Measurements from ENCODE around the gene NDNF. TPM values are rescaled to one million over a fixed set of nuclear protein-coding genes. Genes with fewer than 3 reads are reported as not detected.

NDNF gene
- total and polyA plus RNA-seq, 2 donors (not counting 1 experiment from before 2014, with no cell fraction given) = not detected

DNA sequence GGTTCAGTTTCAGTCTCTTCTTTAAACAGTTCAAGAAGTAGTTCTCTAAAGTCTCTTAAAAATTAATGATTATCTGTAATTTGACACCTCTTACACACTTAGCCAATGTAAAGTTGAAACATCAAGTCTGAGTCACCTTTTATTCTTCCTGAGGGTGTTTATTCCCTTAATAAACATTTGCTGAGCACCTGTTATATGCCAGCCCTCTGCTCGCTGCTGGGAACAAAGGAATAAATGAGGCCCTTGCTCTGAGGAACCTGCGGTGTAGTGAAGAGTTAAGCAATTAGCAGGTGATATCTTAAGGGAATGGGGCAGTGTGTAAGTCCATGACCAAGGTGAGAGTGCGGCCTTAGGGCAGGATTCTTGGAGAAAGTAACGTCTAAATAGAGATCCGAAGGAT lies 5.2 kb upstream of the NDNF start:
- H3K36me3 ChIP-seq (replicated peaks in 1 of 2; ENCODE audit: control extremely low read depth in 1 of 2, control insufficient read depth in 1 of 2, extremely low read depth in 1 of 2, insufficient read depth in 2 of 2, low read length in 1 of 2) = no peaks in the 10 kb centered on the region
- POLR2A ChIA-PET = no interaction called here
- no peak overlapping the region for H3K27ac ChIP-seq (ENCODE audit: low read length in 2 of 2)
- DNase-seq (no peak), ATAC-seq (ENCODE audit: low read depth) (no peak)
- H3K9ac ChIP-seq (ENCODE audit: low read length) = no peak overlapping the region
- H3K27me3 Mint-ChIP-seq = peaks cover 46% of the 10 kb centered on the region
- no peak overlapping the region for H3K27ac Mint-ChIP-seq
- peaks cover 2% of the 10 kb centered on the region for H3K9me3 Mint-ChIP-seq (ENCODE audit: insufficient read depth)
- H3K4me3 ChIP-seq (ENCODE audit: control extremely low read depth in 1 of 5, extremely low read depth in 1 of 5, insufficient read depth in 1 of 5, low read depth in 2 of 5, low read length in 4 of 5) = no peak overlapping the region
- no peak overlapping the region for H2AFZ ChIP-seq (ENCODE audit: insufficient read depth, low read depth, low read length, poor library complexity, severe bottlenecking)
- no peaks in the 10 kb centered on the region for H3K9me3 ChIP-seq (ENCODE audit: control extremely low read depth in 1 of 3, control insufficient read depth in 2 of 3, insufficient read depth in 1 of 3, low read length in 2 of 3)
- no peaks in the 10 kb centered on the region for H3K79me2 ChIP-seq (ENCODE audit: control insufficient read depth, insufficient read depth, low read length)
- CTCF ChIA-PET = no interaction called here
- no peak overlapping the region for H3K4me2 ChIP-seq (replicated peaks; ENCODE audit: low read depth, low read length, poor library complexity, severe bottlenecking)
- H3K4me1 Mint-ChIP-seq = peaks cover 5% of the 10 kb centered on the region
- 93% methylated on average over 4 of the region's 5 CpGs for WGBS (ENCODE audit: insufficient coverage)
- peaks cover 0 to 24% (median 21%) of the 10 kb centered on the region in 4 experiments for H3K27me3 ChIP-seq (replicated peaks in 1 of 4; ENCODE audit: control extremely low read depth in 1 of 4, control insufficient read depth in 3 of 4, insufficient read depth in 4 of 4, low read length in 3 of 4)
- H3K4me1 ChIP-seq (ENCODE audit: control insufficient read depth in 2 of 2, insufficient read depth in 2 of 2, low read length in 2 of 2) = peaks cover 4 to 5% of the 10 kb centered on the region in 2 donors
- TF ChIP-seq EZH2 (IDR thresholded peaks at IDR 0.05; ENCODE audit: borderline replicate concordance, insufficient read depth, low read depth, low read length, poor library complexity, severe bottlenecking) (no peak), CTCF (IDR thresholded peaks at IDR 0.05) (no peak)
- no peak overlapping the region for H3K4me3 Mint-ChIP-seq
- no peaks in the 10 kb centered on the region for H4K20me1 ChIP-seq (ENCODE audit: control insufficient read depth, insufficient read depth, low read length, poor library complexity, severe bottlenecking)
- intact Hi-C loops (cut with micrococcal nuclease) = no loop called here

DNA sequence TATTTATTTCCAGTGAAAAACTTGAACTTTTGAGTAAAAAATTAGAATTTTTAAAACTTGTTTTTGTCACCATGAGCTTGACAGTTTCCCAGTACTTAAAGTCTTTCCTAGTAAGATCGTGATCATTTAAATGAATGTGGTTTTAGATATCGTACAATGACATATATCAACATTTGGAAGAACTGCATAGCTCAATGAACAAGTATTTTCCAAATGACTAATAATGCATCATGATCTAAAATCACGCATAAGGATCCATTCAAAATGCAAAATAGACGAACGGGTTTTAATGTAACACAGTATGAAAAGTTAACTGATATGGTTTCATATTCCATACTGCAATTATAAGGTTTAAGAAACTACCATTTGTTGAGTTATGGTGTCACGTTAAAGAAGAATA lies 4.1 kb upstream of the NDNF start:
- DNase-seq = no peak
- H3K9ac ChIP-seq (ENCODE audit: low read length) = no peak overlapping the region
- ChIA-PET CTCF (no interaction called here), POLR2A (no interaction called here)
- no peaks in the 10 kb centered on the region for H4K20me1 ChIP-seq (ENCODE audit: control insufficient read depth, insufficient read depth, low read length, poor library complexity, severe bottlenecking)
- peaks cover 11% of the 10 kb centered on the region in 2 donors for H3K4me1 ChIP-seq (ENCODE audit: control insufficient read depth in 2 of 2, insufficient read depth in 2 of 2, low read length in 2 of 2)
- Mint-ChIP-seq H3K4me3 (no peak overlapping the region), H3K9me3 (ENCODE audit: insufficient read depth) (peaks cover 2% of the 10 kb centered on the region), H3K4me1 (peaks cover 9% of the 10 kb centered on the region), H3K27me3 (peaks cover 39% of the 10 kb centered on the region), H3K27ac (no peak overlapping the region)
- no peak overlapping the region for H3K4me2 ChIP-seq (replicated peaks; ENCODE audit: low read depth, low read length, poor library complexity, severe bottlenecking)
- H3K79me2 ChIP-seq (ENCODE audit: control insufficient read depth, insufficient read depth, low read length) = no peaks in the 10 kb centered on the region
- no peak overlapping the region for H3K4me3 ChIP-seq (ENCODE audit: control extremely low read depth in 1 of 5, extremely low read depth in 1 of 5, insufficient read depth in 1 of 5, low read depth in 2 of 5, low read length in 4 of 5)
- no CpG with 5 or more reads among the region's 6 CpGs for WGBS (ENCODE audit: insufficient coverage)
- no peaks in the 10 kb centered on the region for H3K36me3 ChIP-seq (replicated peaks in 1 of 2; ENCODE audit: control extremely low read depth in 1 of 2, control insufficient read depth in 1 of 2, extremely low read depth in 1 of 2, insufficient read depth in 2 of 2, low read length in 1 of 2)
- TF ChIP-seq EZH2 (IDR thresholded peaks at IDR 0.05; ENCODE audit: borderline replicate concordance, insufficient read depth, low read depth, low read length, poor library complexity, severe bottlenecking) = no peak
- no peak for TF ChIP-seq CTCF (IDR thresholded peaks at IDR 0.05)
- H3K9me3 ChIP-seq (ENCODE audit: control extremely low read depth in 1 of 3, control insufficient read depth in 2 of 3, insufficient read depth in 1 of 3, low read length in 2 of 3) = peaks cover 0 to 5% (median 0%) of the 10 kb centered on the region in 3 donors
- no peak for ATAC-seq (ENCODE audit: low read depth)
- no peak overlapping the region for H3K27ac ChIP-seq (ENCODE audit: low read length in 2 of 2)
- H3K27me3 ChIP-seq (replicated peaks in 1 of 4; ENCODE audit: control extremely low read depth in 1 of 4, control insufficient read depth in 3 of 4, insufficient read depth in 4 of 4, low read length in 3 of 4) = peaks cover 0 to 31% (median 23%) of the 10 kb centered on the region in 4 experiments
- no peak overlapping the region for H2AFZ ChIP-seq (ENCODE audit: insufficient read depth, low read depth, low read length, poor library complexity, severe bottlenecking)
- intact Hi-C loops (cut with micrococcal nuclease) = no loop called here
